HG03025 (cell line): Measurements from ENCODE around the gene SFRP5.

Experiments used
- ATAC-seq: cut with Tn5 transposase; IDR thresholded peaks from one replicate; pipeline ENCODE4 v1.9.1; 2021; ENCODE audit warnings: mild to moderate bottlenecking, moderate library complexity; ENCODE audit not compliant: unreplicated experiment, low FRiP score

SFRP5 gene

GRCh38 chr10:97766996-97767924 is 4.5 kb downstream of the SFRP5 start:
- ATAC-seq = no peak

GRCh38 chr10:97766106-97766810 is 5.5 kb downstream of the SFRP5 start:
- no peak for ATAC-seq

- no peak for ATAC-seq
These were observed 6.6 kb downstream of the SFRP5 start for GRCh38 chr10:97765201-97765600.

GRCh38 chr10:97764519-97764931 is 7.3 kb downstream of the SFRP5 start:
- no peak for ATAC-seq

- no peak for ATAC-seq
These were observed 7.9 kb downstream of the SFRP5 start for GRCh38 chr10:97763947-97764346.

DNA sequence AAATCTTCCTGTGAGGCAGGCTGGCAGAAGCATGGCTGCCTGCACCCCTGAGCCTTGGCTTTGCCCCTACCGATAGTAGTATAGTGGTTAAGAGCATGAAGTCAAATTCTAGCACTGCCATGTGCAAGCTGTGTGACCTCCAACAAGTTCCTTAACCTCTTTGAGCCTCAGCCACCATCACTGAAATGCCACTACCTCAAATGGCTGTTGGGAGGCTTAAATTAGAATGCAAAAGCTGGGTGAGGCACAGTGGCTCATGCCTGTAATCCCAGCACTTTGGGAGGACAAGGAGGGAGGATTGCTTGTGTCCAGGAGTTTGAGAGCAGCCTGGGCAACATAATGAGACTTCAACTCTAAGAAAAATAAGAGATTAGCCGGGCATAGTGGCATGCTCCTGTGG is 8.4 kb downstream of the SFRP5 start:
- ATAC-seq = no peak

DNA sequence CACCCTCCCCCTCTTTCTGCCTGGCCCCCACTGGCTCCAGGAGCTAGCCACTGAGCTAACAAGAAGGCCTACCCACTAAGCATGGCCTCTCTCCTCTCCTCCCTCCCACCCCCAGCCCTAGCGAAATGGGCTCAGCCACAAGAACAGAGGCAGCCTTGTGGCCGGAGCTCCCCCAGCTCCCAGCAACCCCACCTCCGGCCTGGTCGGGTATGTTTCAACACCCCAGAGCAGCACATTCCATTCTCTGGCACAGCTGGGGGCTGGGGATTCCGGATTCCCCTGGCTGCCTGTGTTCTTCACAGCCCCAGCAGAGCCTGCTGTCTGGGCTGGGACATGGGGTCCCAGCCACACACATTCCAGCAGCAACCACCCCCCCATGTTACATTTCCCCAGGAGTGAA is 9.0 kb downstream of the SFRP5 start:
- ATAC-seq = no peak

GRCh38 chr10:97762056-97762455 is 9.7 kb downstream of the SFRP5 start:
- ATAC-seq = no peak

DNA sequence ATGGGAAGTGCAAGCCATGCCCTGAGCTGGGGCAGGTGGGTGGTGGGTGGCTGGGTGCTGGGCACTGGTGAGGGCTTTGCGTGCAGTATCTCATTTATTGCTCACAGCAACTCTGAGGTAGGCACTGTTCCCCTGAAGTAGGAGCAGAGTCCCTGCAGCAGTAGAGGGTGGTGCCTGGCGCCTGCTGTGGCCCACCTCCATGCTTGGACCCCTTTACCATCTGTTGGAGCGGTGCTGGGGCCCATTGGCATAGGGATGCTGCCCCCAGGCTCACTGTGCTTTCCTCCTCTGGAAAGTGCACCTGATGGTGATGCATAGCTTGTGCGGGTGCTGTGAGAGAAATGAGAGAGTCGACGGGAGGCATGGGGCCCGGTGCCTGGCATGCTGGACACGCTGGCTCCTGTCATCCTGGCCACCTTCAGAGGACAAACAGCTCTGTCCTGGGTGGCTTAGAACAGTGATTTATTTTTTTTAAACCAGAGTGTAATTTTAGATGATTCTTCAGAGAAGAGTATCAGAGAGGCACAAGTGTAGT is 10.4 kb downstream of the SFRP5 start:
- no peak for ATAC-seq

DNA sequence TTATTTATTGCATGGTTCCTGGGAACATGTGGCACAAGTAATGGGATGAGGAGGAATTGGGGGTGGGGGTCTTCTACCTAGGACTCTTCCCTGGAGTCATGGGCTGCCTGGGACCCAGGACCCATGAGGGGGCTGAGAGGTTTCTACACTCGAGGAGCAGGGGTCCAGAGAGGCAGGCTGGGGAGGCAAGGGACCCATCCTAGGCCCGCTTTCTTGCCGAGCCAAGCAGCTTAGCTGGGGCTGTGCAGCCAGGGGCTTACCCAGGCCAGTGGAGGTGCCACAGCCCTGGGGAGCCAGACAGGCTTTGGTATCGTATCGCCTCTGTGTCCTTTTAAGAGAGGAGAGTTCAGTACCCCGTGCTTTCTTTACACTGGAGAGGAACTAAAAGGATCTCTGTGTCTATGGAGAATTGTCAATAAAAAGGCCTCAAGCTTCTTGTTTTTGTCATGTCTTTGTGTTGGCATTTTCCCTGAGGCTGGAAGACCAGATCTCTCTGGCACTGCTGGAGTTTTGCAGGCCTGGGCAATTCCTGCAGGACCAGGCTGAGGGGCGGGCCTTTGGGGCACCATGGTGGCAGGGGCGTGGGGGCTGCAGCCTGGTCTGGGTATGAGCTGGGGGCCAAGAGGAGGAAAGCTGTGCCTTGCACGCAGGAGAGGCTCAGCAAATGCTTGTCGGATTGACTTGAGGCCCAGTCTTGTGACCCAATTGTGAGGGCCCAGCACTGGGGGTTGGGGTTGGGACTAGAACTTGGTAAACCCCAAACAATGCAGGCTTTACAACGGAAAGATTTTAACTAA is 11.1 kb downstream of the SFRP5 start:
- no peak for ATAC-seq

- ATAC-seq = no peak
These were observed 11.9 kb downstream of the SFRP5 start for GRCh38 chr10:97759946-97760345.

DNA sequence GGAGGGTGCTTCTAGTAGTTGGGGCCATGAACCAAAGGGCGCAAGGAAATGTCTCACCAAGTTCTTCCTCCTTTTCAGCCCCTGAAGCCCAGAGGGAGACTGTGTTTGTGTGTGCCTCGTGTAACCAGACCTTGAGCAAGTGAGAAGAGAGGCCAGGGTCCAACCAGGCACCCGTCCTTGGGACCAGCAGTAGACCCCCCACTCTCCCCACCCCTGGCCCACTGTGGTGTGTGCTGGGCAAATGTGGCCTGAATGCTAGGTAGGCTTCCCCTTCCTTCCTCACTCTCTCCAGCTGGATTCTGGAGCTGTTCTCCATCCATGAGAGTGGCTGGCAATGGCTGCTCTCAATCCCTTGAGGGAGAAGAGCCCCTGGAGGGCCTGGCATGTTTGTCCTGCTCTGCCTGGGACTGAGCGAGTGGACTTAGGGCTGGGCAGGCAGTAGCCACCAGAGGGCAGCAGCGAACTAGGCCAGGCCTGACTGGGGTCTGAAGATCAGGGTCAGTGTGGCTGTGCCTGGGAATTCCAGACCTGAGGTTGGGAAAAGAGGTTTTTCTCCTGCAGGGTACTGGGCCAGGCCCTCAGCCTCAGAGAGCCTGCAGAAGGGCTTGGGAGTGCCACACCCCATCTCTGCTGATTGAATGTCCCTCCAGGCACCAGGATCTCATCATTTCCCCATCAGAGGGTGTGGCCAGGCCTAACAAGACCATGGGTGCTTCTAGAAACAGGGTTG is 12.5 kb downstream of the SFRP5 start:
- no peak for ATAC-seq

DNA sequence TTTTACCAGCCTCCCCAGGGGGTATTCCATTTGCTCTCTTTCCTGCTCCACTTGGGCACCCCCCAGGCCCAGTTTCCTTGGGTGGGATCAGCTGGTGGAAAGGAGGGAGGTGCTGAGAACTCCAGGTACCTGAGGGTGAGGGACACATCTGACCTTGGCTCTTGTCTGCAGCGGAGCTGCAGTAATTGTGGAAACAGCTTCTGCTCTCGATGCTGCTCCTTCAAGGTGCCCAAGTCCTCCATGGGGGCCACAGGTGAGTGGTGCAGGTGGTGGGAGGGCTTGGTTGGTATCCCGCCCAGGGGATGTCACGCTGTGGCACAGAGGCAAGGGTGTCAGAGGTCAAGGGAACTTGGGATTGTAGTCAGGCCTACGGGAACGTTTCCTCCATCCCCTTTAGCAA is 14.3 kb downstream of the SFRP5 start:
- no peak for ATAC-seq

DNA sequence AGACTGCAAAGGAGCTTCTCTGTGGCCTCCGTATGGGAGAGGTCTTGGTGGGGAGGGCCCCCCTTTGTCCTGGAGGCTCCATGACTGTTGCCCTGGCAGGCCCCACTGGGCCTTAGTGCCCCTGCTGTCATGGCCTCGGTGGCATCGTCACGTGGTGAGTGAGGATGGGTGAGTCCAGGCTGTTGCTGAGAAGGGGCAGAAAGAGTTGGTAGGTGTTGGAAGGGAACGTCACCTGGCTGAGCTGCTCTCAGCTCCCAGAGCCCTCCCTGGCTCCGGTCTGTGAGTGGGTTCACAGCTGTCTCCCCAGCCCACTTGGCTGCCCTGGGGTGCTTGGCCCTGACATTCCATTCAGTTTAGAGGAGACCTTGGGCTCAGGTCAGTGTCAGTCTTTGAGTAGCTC is 16.1 kb downstream of the SFRP5 start:
- ATAC-seq = no peak

DNA sequence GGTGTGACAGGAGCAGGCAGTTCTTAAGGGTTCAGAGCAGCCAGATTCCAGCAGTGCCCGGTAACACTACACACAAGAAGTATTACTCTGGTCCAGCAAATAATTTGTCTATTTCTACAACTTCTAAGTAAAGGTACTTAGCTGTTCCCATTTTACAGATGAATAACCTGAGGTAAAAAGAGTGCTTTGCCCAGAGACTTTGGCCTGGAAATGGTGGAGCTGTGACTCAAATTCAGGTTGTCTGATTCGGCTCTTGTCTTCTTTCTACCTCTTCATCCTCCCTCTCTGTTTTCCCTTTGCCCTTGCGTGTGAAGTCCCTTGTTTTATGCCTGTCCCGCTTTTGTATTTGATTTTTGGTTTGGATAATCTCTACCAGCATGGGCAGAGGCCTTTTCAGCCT is 17.1 kb downstream of the SFRP5 start:
- ATAC-seq = no peak

GRCh38 chr10:97752956-97753355 is 18.8 kb downstream of the SFRP5 start:
- no peak for ATAC-seq

DNA sequence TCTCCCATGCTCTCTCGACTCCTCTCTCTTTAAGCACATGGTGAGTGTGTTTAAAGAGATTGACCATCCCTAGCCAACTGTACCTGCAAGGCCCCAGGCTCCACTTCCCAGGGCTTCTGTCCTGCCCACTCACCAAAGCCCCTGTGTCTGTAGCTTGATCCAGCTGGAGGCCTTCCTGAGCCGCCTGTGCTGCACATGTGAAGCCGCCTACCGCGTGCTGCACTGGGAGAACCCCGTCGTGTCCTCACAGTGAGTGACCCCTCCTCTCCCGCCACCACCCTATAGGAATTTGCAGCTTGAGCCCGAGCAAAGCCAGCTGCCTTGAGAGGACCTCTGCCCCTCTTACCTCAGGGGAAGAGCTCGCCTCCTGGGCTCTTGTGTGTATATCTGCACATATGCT is 23.7 kb downstream of the SFRP5 start:
- ATAC-seq = no peak

DNA sequence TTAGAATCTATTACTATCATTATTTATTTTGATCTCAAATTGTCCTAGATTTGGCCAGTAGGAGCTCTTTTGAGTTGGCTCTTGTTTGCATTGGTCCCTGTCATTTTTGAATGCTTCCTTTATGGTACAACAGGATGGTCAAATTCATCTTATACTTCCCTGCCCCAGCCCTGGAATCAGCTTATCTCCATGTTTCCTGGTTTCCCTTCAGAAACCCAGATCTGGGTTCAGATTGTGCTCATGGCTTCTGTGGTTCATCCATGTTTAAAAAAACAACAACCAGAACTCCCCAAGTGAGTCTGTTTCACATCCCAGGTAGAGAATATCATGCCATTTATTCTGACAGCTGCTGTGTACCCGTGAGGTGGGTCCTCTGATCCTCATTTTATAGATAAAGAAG is 24.2 kb downstream of the SFRP5 start:
- no peak for ATAC-seq

GRCh38 chr10:97744405-97745035 is 27.3 kb downstream of the SFRP5 start:
- no peak for ATAC-seq
